Measurements from ENCODE around the gene TICAM1.

Gene TICAM1

GRCh38 chr19:4768934-4769777 is 62.4 kb downstream of the TICAM1 start:
- peak; percentile 64 for DNase-seq

Measured in CD4-positive, alpha-beta T cell treated with Interferon gamma for 1 hour (primary cell).